Choroid plexus epithelial cell (primary cell): ENCODE measurements around the gene UBQLN1.
"Not testable (repeated sequence)": the region's sequence is repeated elsewhere in the genome, so short reads cannot be mapped to it uniquely, and the experiment has no call there.

Source experiments
- DNase-seq: peaks from one replicate; pipeline ENCODE4 v3.0.0-alpha.2; 2010; ENCODE audit warnings: low read depth
- H3K4me3 ChIP-seq: 2 replicates; pipeline ENCODE4 v1.5.1; 2011; ENCODE audit warnings: low read depth, mild to moderate bottlenecking, control low read depth, low read length, moderate library complexity
- CTCF ChIP-seq: conservative IDR thresholded peaks from 2 replicates; pipeline ENCODE4 v1.5.1; 2011; ENCODE audit warnings: low read depth, mild to moderate bottlenecking, control low read depth, inconsistent platforms, low read length, moderate library complexity

UBQLN1 gene

GRCh38 chr9:83707768-83708514, at the start of gene UBQLN1:
Gene UBQLN1 (minus strand): TSS chr9:83707958. CDS start chr9:83707679, 279 bp downstream.
- TF ChIP-seq CTCF = no peak
- peak; percentile 95 for DNase-seq
- peak within 1 kb of the TSS; percentile 96 for H3K4me3 ChIP-seq

- TF ChIP-seq CTCF = no peak
- no peak for DNase-seq
- no peak overlapping the region for H3K4me3 ChIP-seq
Observed at GRCh38 chr9:83754383-83754977, 46.7 kb upstream of the UBQLN1 start.

DNA sequence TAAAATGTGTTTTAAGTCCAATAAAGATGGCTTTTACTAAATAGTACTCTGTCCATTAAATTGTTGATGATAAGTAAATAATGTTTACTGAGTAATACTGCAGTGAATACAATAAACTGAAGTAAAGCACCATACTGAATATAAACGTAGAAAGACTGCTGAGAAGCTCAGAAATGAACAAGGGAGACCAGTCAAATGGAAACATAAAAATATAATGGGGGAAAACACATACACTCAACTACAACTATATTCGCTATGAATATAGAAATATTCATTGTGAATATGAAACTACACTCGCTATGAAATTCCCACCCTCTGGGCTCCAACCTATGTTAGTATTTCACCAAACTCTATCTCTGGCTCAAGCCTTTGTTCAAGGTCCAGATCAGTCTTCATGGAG, 41.9 kb upstream of the UBQLN1 start:
- no peak overlapping the region for H3K4me3 ChIP-seq
- TF ChIP-seq CTCF = no peak
- DNase-seq = no peak

DNA sequence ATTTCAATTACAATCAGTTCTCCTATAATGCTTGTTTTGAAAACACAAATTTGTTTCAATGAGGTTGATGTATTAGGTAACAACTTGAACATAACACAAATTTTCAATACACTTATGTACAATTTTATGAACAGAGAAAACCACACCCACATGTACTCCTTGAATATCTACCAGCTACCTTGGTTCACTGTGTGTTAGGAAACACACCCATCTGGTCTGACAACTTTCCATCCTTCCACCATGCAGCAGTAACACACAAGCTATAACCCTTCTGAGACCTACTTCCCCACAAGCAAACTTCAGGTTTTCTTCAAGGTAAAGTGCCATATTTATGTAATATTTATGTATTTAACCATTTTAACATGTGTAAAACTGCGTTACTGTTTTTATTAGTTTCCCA, 36.4 kb upstream of the UBQLN1 start:
- no peak for DNase-seq
- H3K4me3 ChIP-seq = no peak overlapping the region

GRCh38 chr9:83733739-83734138, 26.0 kb upstream of the UBQLN1 start:
- no peak overlapping the region for H3K4me3 ChIP-seq
- no peak for DNase-seq

More for the DNA sequence above, 36.4 kb upstream of the UBQLN1 start:
- no peak for TF ChIP-seq CTCF

DNA sequence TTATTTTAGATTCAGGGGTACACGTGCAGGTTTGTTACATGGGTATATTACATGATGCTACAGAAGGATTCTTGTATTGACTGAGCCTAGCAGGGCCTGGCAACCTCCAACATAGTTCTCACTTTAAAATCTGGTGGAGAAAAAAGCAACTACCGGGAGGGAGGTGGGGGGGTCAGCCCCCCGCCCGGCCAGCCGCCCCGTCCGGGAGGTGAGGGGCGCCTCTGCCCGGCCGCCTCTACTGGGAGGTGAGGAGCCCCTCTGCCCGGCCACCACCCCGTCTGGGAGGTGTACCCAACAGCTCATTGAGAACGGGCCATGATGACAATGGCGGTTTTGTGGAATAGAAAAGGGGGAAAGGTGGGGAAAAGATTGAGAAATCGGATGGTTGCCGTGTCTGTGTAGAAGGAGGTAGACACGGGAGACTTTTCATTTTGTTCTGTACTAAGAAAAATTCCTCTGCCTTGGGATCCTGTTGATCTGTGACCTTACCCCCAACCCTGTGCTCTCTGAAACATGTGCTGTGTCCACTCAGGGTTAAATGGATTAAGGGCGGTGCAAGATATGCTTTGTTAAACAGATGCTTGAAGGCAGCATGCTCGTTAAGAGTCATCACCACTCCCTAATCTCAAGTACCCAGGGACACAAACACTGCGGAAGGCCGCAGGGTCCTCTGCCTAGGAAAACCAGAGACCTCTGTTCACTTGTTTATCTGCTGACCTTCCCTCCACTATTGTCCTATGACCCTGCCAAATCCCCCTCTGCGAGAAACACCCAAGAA, 21.0 kb upstream of the UBQLN1 start:
- not testable (repeated sequence) for H3K4me3 ChIP-seq, DNase-seq

More at GRCh38 chr9:83733739-83734138, 26.0 kb upstream of the UBQLN1 start:
- TF ChIP-seq CTCF = no peak

DNA sequence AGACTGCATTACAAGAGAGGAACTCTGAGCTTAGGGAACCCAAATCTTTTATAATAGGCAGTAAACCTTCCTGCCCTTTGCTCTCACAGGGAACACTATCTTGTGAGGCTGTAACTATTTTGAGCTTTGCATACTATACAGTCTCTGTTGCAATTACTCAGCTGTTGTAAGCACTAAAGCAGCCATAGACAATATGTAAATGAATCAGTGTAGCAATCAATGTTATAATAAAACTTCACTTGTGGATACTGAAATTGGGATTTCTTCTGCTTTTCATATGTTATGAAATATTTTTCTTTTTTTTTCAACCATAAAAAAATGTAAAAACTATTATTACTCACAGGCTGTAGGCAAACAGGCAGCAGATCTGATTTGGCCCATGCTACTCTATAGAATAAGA, 16.7 kb upstream of the UBQLN1 start:
- DNase-seq = no peak
- no peak overlapping the region for H3K4me3 ChIP-seq
- TF ChIP-seq CTCF = no peak
